ENCODE measurements around the gene IMMP2L. TPM values are rescaled to one million over a fixed set of nuclear protein-coding genes. Genes with fewer than 3 reads are reported as not detected.

Gene IMMP2L
- total and polyA plus RNA-seq, 2 of the 4 experiments (the other 2 are of a cell fraction) = 5.8 to 9.3 TPM

GRCh38 chr7:111358915-111359314 lies 203.4 kb downstream of the IMMP2L start:
- in situ Hi-C loops (cut with MboI; ENCODE audit: low sequenced_read_pairs) = no loop called here
- H3K4me1 ChIP-seq (ENCODE audit: control insufficient read depth, insufficient read depth, low read length) = peaks cover 3% of the 10 kb centered on the region; the same call in 1 of the 2 replicates
- POLR2A ChIA-PET (ENCODE audit: unreplicated experiment) = no interaction called here

More at GRCh38 chr7:111358915-111359314, 203.4 kb downstream of the IMMP2L start:
- Histone ChIP-seq H3K4ac (ENCODE audit: low read depth, low read length) (no peak overlapping the region), H3K23ac (ENCODE audit: low read depth, low read length) (no peak overlapping the region), H3K9me3 (ENCODE audit: control insufficient read depth, insufficient read depth, low read length) (no peaks in the 10 kb centered on the region), H3K36me3 (ENCODE audit: control insufficient read depth, insufficient read depth, low read length) (no peaks in the 10 kb centered on the region), H2AK9ac (replicated peaks; ENCODE audit: low read depth, low read length, poor library complexity) (no peak overlapping the region), H2BK20ac (ENCODE audit: low read depth, low read length) (no peak overlapping the region), H4K20me1 (ENCODE audit: insufficient read depth, low read length) (no peaks in the 10 kb centered on the region), H4K8ac (ENCODE audit: low read depth in 2 of 2, low read length in 2 of 2) (no peak overlapping the region), H3K14ac (replicated peaks; ENCODE audit: low read depth, low read length) (no peak overlapping the region), H2AFZ (replicated peaks; ENCODE audit: low read length, poor library complexity) (no peak overlapping the region), H3K27me3 (ENCODE audit: control insufficient read depth, insufficient read depth, low read length) (no peaks in the 10 kb centered on the region), H3K18ac (ENCODE audit: low read depth, low read length) (no peak overlapping the region), H3K56ac (ENCODE audit: extremely low read depth, insufficient read depth, low read length) (no peak overlapping the region), H2BK5ac (ENCODE audit: low read depth, low read length, poor library complexity, severe bottlenecking) (no peak overlapping the region), H2AK5ac (ENCODE audit: low read depth, low read length) (no peak overlapping the region), H2BK120ac (ENCODE audit: low read depth, low read length) (no peak overlapping the region), H4K5ac (ENCODE audit: low read depth, low read length) (no peak overlapping the region), H2BK15ac (ENCODE audit: low read depth, low read length) (no peak overlapping the region), H3K9me1 (ENCODE audit: insufficient read depth, low read length) (no peaks in the 10 kb centered on the region), H3K9ac (ENCODE audit: low read depth, low read length) (no peak overlapping the region), H3K79me1 (ENCODE audit: low read depth in 1 of 2, low read length in 2 of 2) (no peaks in the 10 kb centered on the region; a peak in 1 of 4 replicates), H4K91ac (ENCODE audit: insufficient read depth, low read depth, low read length) (no peak overlapping the region), H3K4me2 (ENCODE audit: low read depth, low read length) (no peak overlapping the region), H3K27ac (ENCODE audit: insufficient read depth, low read length) (no peak overlapping the region), H3K4me3 (ENCODE audit: insufficient read depth, low read depth, low read length) (no peak overlapping the region)
- no peak for ATAC-seq (ENCODE audit: low read depth)
- dilution Hi-C loops (cut with HindIII; ENCODE audit: low sequenced_read_pairs, unreplicated experiment) = no loop called here
- no peak for TF ChIP-seq CHD1 (IDR thresholded peaks at IDR 0.05; ENCODE audit: low read depth, low read length)
- intact Hi-C loops (cut with micrococcal nuclease) = no loop called here
- DNase-seq = no peak
- CTCF ChIA-PET = no interaction called here
- BruUV-seq (replicated peaks) = no TSS peak
- WGBS, 2 experiments (ENCODE audit: extremely low coverage in 2 of 2, insufficient read length in 1 of 2) = 100% methylated on average over 1 of the region's 4 CpGs; no CpG with 5 or more reads in 1 of the 2 experiments
